H1 (cell line): ENCODE data around the gene SENP7. TPM values are rescaled to one million over a fixed set of nuclear protein-coding genes. Genes with fewer than 3 reads are reported as not detected.

ENCODE experiments used
- CTCF ChIA-PET: fragments of 300-600 bp; sonication (Branson Sonifier 250); formaldehyde crosslinking; loops from one replicate; lab custom pipeline; 2021; ENCODE audit not compliant: partially characterized antibody; lab: Charles Lee
- POLR2A ChIA-PET: fragments of 300-600 bp; sonication (Branson Sonifier 250); formaldehyde crosslinking; loops from one replicate; lab custom pipeline; 2021; ENCODE audit warnings: inconsistent platforms; ENCODE audit not compliant: partially characterized antibody; lab: Charles Lee
- DNase-seq, 2 experiments: peaks; one replicate each; pipeline versions ENCODE4 v3.0.0 to v3.0.0-alpha.2; 2010 to 2022; ENCODE audit warnings: low spot score in 2 of 2, low read depth in 1 of 2, mixed read lengths in 1 of 2
- FAIRE-seq: peaks from 2 replicates; lab custom pipeline; 2011; peaks lifted over from hg19 to GRCh38; lab: Jason Lieb, UNC
- H2AFZ ChIP-seq: 2 replicates; pipeline ENCODE4 v1.8.1; 2012; ENCODE audit warnings: low read length, inconsistent platforms
- H2AK5ac ChIP-seq: 2 replicates; pipeline ENCODE4 v1.6.1; 2013; ENCODE audit warnings: low read depth, low read length
- H2BK120ac ChIP-seq: replicated peaks from 2 replicates; pipeline ENCODE3; 2013; ENCODE audit warnings: low read depth, low read length, inconsistent platforms
- H2BK12ac ChIP-seq: 2 replicates; pipeline ENCODE4 v1.6.1; 2013; ENCODE audit warnings: low read depth, low read length
- H2BK15ac ChIP-seq: 2 replicates; pipeline ENCODE4 v1.6.1; 2013; ENCODE audit warnings: low read length
- H2BK20ac ChIP-seq: 2 replicates; pipeline ENCODE4 v1.6.1; 2013; ENCODE audit warnings: low read length
- H2BK5ac ChIP-seq: 2 replicates; pipeline ENCODE4 v1.6.1; 2013; ENCODE audit warnings: low read depth, low read length
- H3K14ac ChIP-seq: 2 replicates; pipeline ENCODE4 v1.6.1; 2013; ENCODE audit warnings: inconsistent platforms; ENCODE audit not compliant: insufficient read length
- H3K18ac ChIP-seq: 2 replicates; pipeline ENCODE4 v1.6.1; 2013; ENCODE audit warnings: low read length; ENCODE audit errors: extremely low read depth
- H3K23ac ChIP-seq: 2 replicates; pipeline ENCODE4 v1.6.1; 2013; ENCODE audit warnings: inconsistent platforms; ENCODE audit not compliant: insufficient read length
- H3K23me2 ChIP-seq: 2 replicates; pipeline ENCODE4 v1.6.1; 2013; ENCODE audit warnings: low read depth, low read length
- H3K27ac ChIP-seq: 2 replicates; pipeline ENCODE4 v1.6.1; 2011; ENCODE audit warnings: low read depth, low read length, inconsistent platforms
- H3K27me3 ChIP-seq, 4 experiments: replicated peaks in 1 of 4; 1 replicate in 1 of 4; 2 replicates in 3 of 4; pipeline versions ENCODE4 v1.6.1 to v1.8.1; 2011 to 2013; ENCODE audit warnings: low read length in 3 of 4, mild to moderate bottlenecking in 3 of 4, inconsistent platforms in 2 of 4, mixed read lengths in 2 of 4, moderate library complexity in 1 of 4; ENCODE audit not compliant: control insufficient read depth in 3 of 4, insufficient read depth in 3 of 4; ENCODE audit errors: extremely low read depth in 1 of 4
- H3K36me3 ChIP-seq, 4 experiments: 2 replicates each; pipeline versions ENCODE4 v1.6.1 to v1.8.1; 2011 to 2013; ENCODE audit warnings: mild to moderate bottlenecking in 4 of 4, low read length in 3 of 4, moderate library complexity in 2 of 4, control low read depth in 1 of 4, inconsistent platforms in 1 of 4; ENCODE audit not compliant: insufficient read depth in 4 of 4, control insufficient read depth in 2 of 4
- H3K4ac ChIP-seq: replicated peaks from 2 replicates; pipeline ENCODE3; 2013; ENCODE audit warnings: low read length, low read depth, mixed read lengths, inconsistent platforms; ENCODE audit not compliant: insufficient read length
- H3K4me1 ChIP-seq, 4 experiments: replicated peaks in 1 of 4; 1 replicate in 1 of 4; 2 replicates in 3 of 4; pipeline versions ENCODE4 v1.6.1 to v1.8.1; 2011 to 2013; ENCODE audit warnings: low read length in 3 of 4, inconsistent platforms in 2 of 4, mixed read lengths in 1 of 4; ENCODE audit not compliant: insufficient read depth in 4 of 4, control insufficient read depth in 3 of 4
- H3K4me2 ChIP-seq, 2 experiments: 2 replicates each; pipeline versions ENCODE4 v1.6.1 to v1.8.1; 2011 to 2013; ENCODE audit warnings: low read depth in 2 of 2, low read length in 2 of 2, control low read depth in 1 of 2, inconsistent platforms in 1 of 2, mild to moderate bottlenecking in 1 of 2; ENCODE audit not compliant: insufficient read depth in 1 of 2
- H3K4me3 ChIP-seq, 4 experiments: fragments of 200-600, 300-600 bp in 1 of 4; sonication (generic), shearing (Covaris generic), sonication (Bioruptor Twin) in 1 of 4; 2 replicates each; pipeline versions ENCODE4 v1.5.1 to v1.8.1; 2011 to 2016; ENCODE audit warnings: low read length in 4 of 4, low read depth in 3 of 4, control low read depth in 2 of 4, inconsistent platforms in 2 of 4, mild to moderate bottlenecking in 2 of 4, mixed read lengths in 1 of 4, moderate library complexity in 1 of 4; ENCODE audit not compliant: insufficient read depth in 2 of 4; ENCODE audit errors: extremely low read depth in 1 of 4
- H3K56ac ChIP-seq: replicated peaks from 2 replicates; pipeline ENCODE3; 2013; ENCODE audit warnings: low read depth, mild to moderate bottlenecking, mixed read lengths, low read length, inconsistent platforms; ENCODE audit not compliant: insufficient read length
- H3K79me1 ChIP-seq: 2 replicates; pipeline ENCODE4 v1.6.1; 2013; ENCODE audit warnings: low read depth, low read length, control low read depth
- H3K79me2 ChIP-seq, 2 experiments: 2 replicates each; pipeline versions ENCODE4 v1.6.1 to v1.8.1; 2012 to 2013; ENCODE audit warnings: low read length in 2 of 2, mild to moderate bottlenecking in 2 of 2, inconsistent platforms in 1 of 2; ENCODE audit not compliant: insufficient read depth in 2 of 2, control insufficient read depth in 1 of 2
- H3K9ac ChIP-seq, 4 experiments: replicated peaks in 1 of 4; 1 replicate in 1 of 4; 2 replicates in 3 of 4; pipeline versions ENCODE4 v1.6.1 to v1.8.1; 2011 to 2013; ENCODE audit warnings: low read depth in 3 of 4, low read length in 3 of 4, control low read depth in 2 of 4, mild to moderate bottlenecking in 2 of 4, moderate library complexity in 2 of 4, inconsistent platforms in 1 of 4; ENCODE audit errors: extremely low read depth in 1 of 4
- H3K9me3 ChIP-seq, 2 experiments: 2 replicates each; pipeline versions ENCODE4 v1.6.1 to v1.8.1; 2012 to 2013; ENCODE audit warnings: mild to moderate bottlenecking in 2 of 2, moderate library complexity in 2 of 2, control low read depth in 1 of 2, inconsistent platforms in 1 of 2, low read depth in 1 of 2, low read length in 1 of 2, mixed read lengths in 1 of 2; ENCODE audit not compliant: insufficient read depth in 2 of 2
- H4K20me1 ChIP-seq, 2 experiments: replicated peaks in 1 of 2; 2 replicates each; pipeline versions ENCODE3 to v1.8.1; 2011 to 2013; ENCODE audit warnings: inconsistent platforms in 2 of 2, low read length in 2 of 2, mild to moderate bottlenecking in 1 of 2; ENCODE audit not compliant: insufficient read depth in 2 of 2, control insufficient read depth in 1 of 2
- H4K5ac ChIP-seq: 2 replicates; pipeline ENCODE4 v1.6.1; 2013; ENCODE audit warnings: low read length, low read depth, mixed read lengths, inconsistent platforms; ENCODE audit not compliant: insufficient read length
- H4K8ac ChIP-seq: 2 replicates; pipeline ENCODE4 v1.8.0; 2013; ENCODE audit warnings: mild to moderate bottlenecking, moderate library complexity, low read length, inconsistent platforms; ENCODE audit not compliant: insufficient read depth; ENCODE audit errors: extremely low read depth
- H4K91ac ChIP-seq: replicated peaks from 2 replicates; pipeline ENCODE3; 2013; ENCODE audit warnings: low read length, mixed read lengths, inconsistent platforms; ENCODE audit not compliant: insufficient read length
- ATF2 ChIP-seq: IDR thresholded peaks from 2 replicates; pipeline ENCODE4 v1.6.1; 2012; ENCODE audit warnings: low read length, inconsistent platforms
- EZH2 ChIP-seq: fragments of 200-600 bp; sonication (generic); IDR thresholded peaks from 2 replicates; pipeline ENCODE4 v1.7.1; 2012; ENCODE audit warnings: low read depth, mild to moderate bottlenecking, moderate library complexity, low read length, inconsistent platforms; ENCODE audit not compliant: severe bottlenecking
- GABPA ChIP-seq: IDR thresholded peaks from 2 replicates; pipeline ENCODE4 v1.6.1; 2011; ENCODE audit warnings: mild to moderate bottlenecking, low read length, moderate library complexity, borderline replicate concordance; ENCODE audit not compliant: insufficient read depth
- MAFK ChIP-seq: IDR thresholded peaks from 2 replicates; pipeline ENCODE4 v1.6.1; 2012; ENCODE audit warnings: low read depth, mild to moderate bottlenecking, improper control_type of control experiment, low read length
- POLR2AphosphoS5 ChIP-seq: IDR thresholded peaks from 2 replicates; pipeline ENCODE4 v1.6.1; 2011; ENCODE audit warnings: low read depth, low read length
- POU5F1 ChIP-seq: IDR thresholded peaks from 2 replicates; pipeline ENCODE4 v1.6.1; 2011; ENCODE audit warnings: low read depth, mild to moderate bottlenecking, low read length, moderate library complexity
- RAD21 ChIP-seq, 2 experiments: IDR thresholded peaks in 1 of 2; conservative IDR thresholded peaks in 1 of 2; 2 replicates each; pipeline ENCODE4 v1.6.1; 2011; ENCODE audit warnings: low read depth in 2 of 2, low read length in 2 of 2, improper control_type of control experiment in 1 of 2, inconsistent platforms in 1 of 2, mild to moderate bottlenecking in 1 of 2, moderate library complexity in 1 of 2
- RBBP5 ChIP-seq: IDR thresholded peaks from 2 replicates; pipeline ENCODE4 v1.7.1; 2012; ENCODE audit warnings: low read depth, mild to moderate bottlenecking, inconsistent platforms, low read length, moderate library complexity, borderline replicate concordance
- SIN3A ChIP-seq, 2 experiments: IDR thresholded peaks in 1 of 2; conservative IDR thresholded peaks in 1 of 2; 2 replicates each; pipeline ENCODE4 v1.6.1; 2011 to 2012; ENCODE audit warnings: low read length in 2 of 2, improper control_type of control experiment in 1 of 2, low read depth in 1 of 2, mild to moderate bottlenecking in 1 of 2
- SUZ12 ChIP-seq: fragments of 200-600 bp; sonication (generic); IDR thresholded peaks from 2 replicates; pipeline ENCODE4 v1.6.1; 2012; ENCODE audit warnings: mild to moderate bottlenecking, inconsistent platforms, low read length, moderate library complexity, mixed read lengths
- ZNF274 ChIP-seq: IDR thresholded peaks from 2 replicates; pipeline ENCODE4 v1.7.0; 2012; ENCODE audit warnings: low read length, borderline replicate concordance; ENCODE audit errors: extremely low read depth
- WGBS, 2 experiments: shearing (Covaris generic) in 1 of 2; methylation state at CpG; one replicate each; pipeline versions ENCODE4 v1.1.6 to v1.1.7; 2013 to 2015; ENCODE audit warnings: low lambda C conversion rate in 2 of 2, mixed read lengths in 2 of 2, inconsistent platforms in 1 of 2, low coverage in 1 of 2, missing lambda C conversion rate in 1 of 2; ENCODE audit not compliant: insufficient replicate concordance in 2 of 2, insufficient coverage in 1 of 2, insufficient read length in 1 of 2; ENCODE audit errors: extremely low coverage in 1 of 2, missing lambda C conversion rate in 1 of 2; 5-methylcytosine and 5-hydroxymethylcytosine counted together
- polyA plus RNA-seq, 7 experiments: library from polyadenylated mRNA; depleted of rRNA in 3 of 7; stranded (reverse) in 5 of 7; unstranded in 2 of 7; fragments of >200 nt in 5 of 7; fragments of 200-250 nt in 2 of 7; gene quantifications; 1 replicate in 5 of 7; 2 replicates in 1 of 7; 4 replicates in 1 of 7; pipeline versions ENCODE4 v1.2.1 to v1.2.3, GENCODE V29; 2011 to 2013; ENCODE audit warnings: missing spikeins in 2 of 7, mixed read lengths in 2 of 7
- total RNA-seq: library from RNA; stranded (reverse); fragmentation: NEBNext Ultra II Directional; extraction: Animal tissue kit (Norgen Biotek cat#: 25700); gene quantifications from 2 replicates; pipeline ENCODE4 v1.2.1, GENCODE V29; 2021

The SENP7 gene
- total and polyA plus RNA-seq, 2 of the 8 experiments (the other 6 are each of a cell fraction or from before 2014, with no cell fraction given) = 2.8 to 7.8 TPM

GRCh38 chr3:101518421-101518871 is 5.4 kb upstream of the SENP7 start:
- Histone ChIP-seq H4K91ac (no peak overlapping the region), H4K8ac (no peak overlapping the region), H3K14ac (no peak overlapping the region), H3K56ac (no peak overlapping the region), H3K27me3 (no peaks in the 10 kb centered on the region), H4K5ac (no peak overlapping the region), H2AFZ (peak overlapping the region; percentile 80), H3K79me1 (no peaks in the 10 kb centered on the region), H3K27ac (no peak overlapping the region), H3K23ac (no peak overlapping the region), H3K9me3 (no peaks in the 10 kb centered on the region), H2BK15ac (peak overlapping the region; percentile 83; the same call in 1 of the 2 replicates), H3K18ac (no peak overlapping the region), H2BK120ac (no peak overlapping the region), H3K79me2 (no peaks in the 10 kb centered on the region), H3K4ac (no peak overlapping the region), H3K23me2 (no peaks in the 10 kb centered on the region), H3K36me3 (no peaks in the 10 kb centered on the region), H3K9ac (no peak overlapping the region), H3K4me2 (no peak overlapping the region), H2BK20ac (no peak overlapping the region; the same call in 1 of the 2 replicates), H3K4me3 (no peak overlapping the region), H2AK5ac (no peak overlapping the region), H4K20me1 (no peaks in the 10 kb centered on the region), H2BK5ac (no peak overlapping the region), H3K4me1 (peaks cover 0 to 3% (median 0%) of the 10 kb centered on the region in 4 experiments; a peak in 3 of 7 replicates), H2BK12ac (no peak overlapping the region)
- FAIRE-seq = no peak
- ChIA-PET POLR2A (interaction anchor here (1.0 to 2.4 kb wide), 3 partner anchors 12 to 159 kb away, joined by 4 to 8 read pairs (median 5); partner anchors contain the start of genes PCNP and ZBTB11), CTCF (interaction anchor here (0.9 to 1.3 kb wide), 4 partner anchors 10 to 175 kb away, joined by 3 to 4 read pairs (median 3); partner anchors contain the start of gene PCNP)
- 88% methylated on average over 3 of the region's 3 CpGs; no CpG with 5 or more reads in 1 of the 2 experiments for WGBS, 2 experiments
- DNase-seq = no peak
- TF ChIP-seq POLR2AphosphoS5 (no peak), EZH2 (no peak), RAD21 (IDR thresholded peaks at IDR 0.05 in 1 of 2, conservative IDR thresholded peaks at IDR 0.05 in 1 of 2; ENCODE audit: low read depth in 2 of 2, low read length in 2 of 2) (no peak), RBBP5 (no peak), MAFK (no peak), SUZ12 (no peak), ZNF274 (no peak), GABPA (no peak), SIN3A (conservative IDR thresholded peaks at IDR 0.05 in 1 of 2, IDR thresholded peaks at IDR 0.05 in 1 of 2; ENCODE audit: low read depth in 1 of 2, low read length in 2 of 2) (no peak), POU5F1 (no peak), ATF2 (no peak)
